HG03460 (cell line): ENCODE data around the gene PRRX2.
"Not testable (repeated sequence)": the region's sequence is repeated elsewhere in the genome, so short reads cannot be mapped to it uniquely, and the experiment has no call there.

Experiments used
- ATAC-seq: cut with Tn5 transposase; IDR thresholded peaks from one replicate; pipeline ENCODE4 v1.9.1; 2021; ENCODE audit not compliant: unreplicated experiment

Gene PRRX2

GRCh38 chr9:129751841-129752801 is 86.7 kb downstream of the PRRX2 start:
- ATAC-seq: no peak

- ATAC-seq: no peak
These were observed 87.7 kb downstream of the PRRX2 start, which contains the start of gene PTGES for GRCh38 chr9:129752900-129753729. TSS of gene PTGES (minus strand) at chr9:129753042. CDS start at chr9:129753012, 30 bp downstream.

GRCh38 chr9:129755151-129755550 is 89.7 kb downstream of the PRRX2 start:
- no peak for ATAC-seq

GRCh38 chr9:129756191-129756590 is 90.7 kb downstream of the PRRX2 start:
- no peak for ATAC-seq

- no peak for ATAC-seq
These were observed 91.6 kb downstream of the PRRX2 start for GRCh38 chr9:129757045-129757444.

- ATAC-seq: no peak
These were observed 93.9 kb downstream of the PRRX2 start for GRCh38 chr9:129759319-129759718.

- no peak for ATAC-seq
These were observed 94.5 kb downstream of the PRRX2 start for GRCh38 chr9:129759804-129760502.

- ATAC-seq: not testable (repeated sequence)
These were observed 95.3 kb downstream of the PRRX2 start for GRCh38 chr9:129760784-129761183.

GRCh38 chr9:129761293-129761900 is 96.0 kb downstream of the PRRX2 start:
- ATAC-seq: no peak

- ATAC-seq: no peak
These were observed 96.5 kb downstream of the PRRX2 start for GRCh38 chr9:129761901-129762369.

- not testable (repeated sequence) for ATAC-seq
These were observed 97.0 kb downstream of the PRRX2 start for GRCh38 chr9:129762370-129762984.

GRCh38 chr9:129762985-129763926 is 97.8 kb downstream of the PRRX2 start:
- ATAC-seq: no peak

- no peak for ATAC-seq
These were observed 100.4 kb downstream of the PRRX2 start for GRCh38 chr9:129765764-129766317.

GRCh38 chr9:129768486-129768885 is 103.0 kb downstream of the PRRX2 start:
- ATAC-seq: no peak

- no peak for ATAC-seq
These were observed 104.2 kb downstream of the PRRX2 start for GRCh38 chr9:129769669-129770068.

- ATAC-seq: no peak
These were observed 105.3 kb downstream of the PRRX2 start for GRCh38 chr9:129770741-129771140.
